ENCODE measurements around the gene SEMA6A. TPM values are rescaled to one million over a fixed set of nuclear protein-coding genes. Genes with fewer than 3 reads are reported as not detected.
"Not testable (repeated sequence)": the region's sequence is repeated elsewhere in the genome, so short reads cannot be mapped to it uniquely, and the experiment has no call there.

SEMA6A gene
- total RNA-seq, 2 donors from 2014 or later, result 3.9 to 4.4 TPM

- H3K36me3 ChIP-seq, result no peaks in the 10 kb centered on the region
- H3K4me3 ChIP-seq, result no peak overlapping the region
- no peaks in the 10 kb centered on the region for H3K9me3 ChIP-seq
- H3K4me1 ChIP-seq, result no peaks in the 10 kb centered on the region
- no peak for TF ChIP-seq CTCF (IDR thresholded peaks at IDR 0.05)
- no peaks in the 10 kb centered on the region for H3K27me3 ChIP-seq
- no peak overlapping the region for H3K27ac ChIP-seq
- no peak for DNase-seq (ENCODE audit: low spot score)
Measured at GRCh38 chr5:116554764-116555163, 19.9 kb downstream of the SEMA6A start.

GRCh38 chr5:116553366-116553765 is 21.3 kb downstream of the SEMA6A start:
- H3K27ac ChIP-seq, result no peak overlapping the region
- no peak for TF ChIP-seq CTCF (IDR thresholded peaks at IDR 0.05)
- no peak overlapping the region for H3K4me3 ChIP-seq
- no peaks in the 10 kb centered on the region for H3K4me1 ChIP-seq
- H3K27me3 ChIP-seq, result no peaks in the 10 kb centered on the region
- no peaks in the 10 kb centered on the region for H3K36me3 ChIP-seq
- no peaks in the 10 kb centered on the region for H3K9me3 ChIP-seq
- no peak for DNase-seq (ENCODE audit: low spot score)

GRCh38 chr5:116550082-116550481 is 24.5 kb downstream of the SEMA6A start:
- H3K4me1 ChIP-seq, result no peaks in the 10 kb centered on the region
- H3K9me3 ChIP-seq, result peaks cover 0 to 13% of the 10 kb centered on the region in 2 donors
- no peak overlapping the region for H3K4me3 ChIP-seq
- H3K36me3 ChIP-seq, result no peaks in the 10 kb centered on the region
- H3K27ac ChIP-seq, result no peak overlapping the region
- DNase-seq (ENCODE audit: low spot score), result no peak
- TF ChIP-seq CTCF (IDR thresholded peaks at IDR 0.05), result no peak
- no peaks in the 10 kb centered on the region for H3K27me3 ChIP-seq

- H3K27ac ChIP-seq, result no peak overlapping the region
- peaks cover 0 to 15% of the 10 kb centered on the region in 2 donors for H3K9me3 ChIP-seq
- DNase-seq (ENCODE audit: low spot score), result no peak
- no peak overlapping the region for H3K4me3 ChIP-seq
- no peaks in the 10 kb centered on the region for H3K4me1 ChIP-seq
- no peaks in the 10 kb centered on the region for H3K27me3 ChIP-seq
- no peak for TF ChIP-seq CTCF (IDR thresholded peaks at IDR 0.05)
- no peaks in the 10 kb centered on the region for H3K36me3 ChIP-seq
Measured at GRCh38 chr5:116546743-116547124, 27.9 kb downstream of the SEMA6A start.

- Histone ChIP-seq H3K4me3 (no peak overlapping the region), H3K9me3 (peaks cover 0 to 15% of the 10 kb centered on the region in 2 donors), H3K36me3 (no peaks in the 10 kb centered on the region), H3K27me3 (no peaks in the 10 kb centered on the region), H3K27ac (no peak overlapping the region), H3K4me1 (no peaks in the 10 kb centered on the region)
- DNase-seq (ENCODE audit: low spot score), result no peak
- TF ChIP-seq CTCF (IDR thresholded peaks at IDR 0.05), result no peak
Measured at GRCh38 chr5:116546033-116546742, 28.4 kb downstream of the SEMA6A start.

- H3K36me3 ChIP-seq; H3K27me3 ChIP-seq; H3K4me3 ChIP-seq; H3K4me1 ChIP-seq; H3K27ac ChIP-seq; DNase-seq (ENCODE audit: low spot score): not testable (repeated sequence)
- H3K9me3 ChIP-seq, result peaks cover 0 to 15% of the 10 kb centered on the region in 2 donors
Measured at GRCh38 chr5:116545465-116545864, 29.2 kb downstream of the SEMA6A start.

Measured in right atrium auricular region (tissue), 2 donors.